ENCODE data around the gene ADCY9. TPM values are rescaled to one million over a fixed set of nuclear protein-coding genes. Genes with fewer than 3 reads are reported as not detected.
"Not testable (repeated sequence)": the region's sequence is repeated elsewhere in the genome, so short reads cannot be mapped to it uniquely, and the experiment has no call there.

Gene ADCY9
- total RNA-seq = 10 to 100 TPM; 27.2 to 32.7 TPM
- long read RNA-seq, partial matches to known transcripts = 2 of 15 reads
- long read RNA-seq, other reads (novel, unspliced or antisense) = 13 of 15 reads

DNA sequence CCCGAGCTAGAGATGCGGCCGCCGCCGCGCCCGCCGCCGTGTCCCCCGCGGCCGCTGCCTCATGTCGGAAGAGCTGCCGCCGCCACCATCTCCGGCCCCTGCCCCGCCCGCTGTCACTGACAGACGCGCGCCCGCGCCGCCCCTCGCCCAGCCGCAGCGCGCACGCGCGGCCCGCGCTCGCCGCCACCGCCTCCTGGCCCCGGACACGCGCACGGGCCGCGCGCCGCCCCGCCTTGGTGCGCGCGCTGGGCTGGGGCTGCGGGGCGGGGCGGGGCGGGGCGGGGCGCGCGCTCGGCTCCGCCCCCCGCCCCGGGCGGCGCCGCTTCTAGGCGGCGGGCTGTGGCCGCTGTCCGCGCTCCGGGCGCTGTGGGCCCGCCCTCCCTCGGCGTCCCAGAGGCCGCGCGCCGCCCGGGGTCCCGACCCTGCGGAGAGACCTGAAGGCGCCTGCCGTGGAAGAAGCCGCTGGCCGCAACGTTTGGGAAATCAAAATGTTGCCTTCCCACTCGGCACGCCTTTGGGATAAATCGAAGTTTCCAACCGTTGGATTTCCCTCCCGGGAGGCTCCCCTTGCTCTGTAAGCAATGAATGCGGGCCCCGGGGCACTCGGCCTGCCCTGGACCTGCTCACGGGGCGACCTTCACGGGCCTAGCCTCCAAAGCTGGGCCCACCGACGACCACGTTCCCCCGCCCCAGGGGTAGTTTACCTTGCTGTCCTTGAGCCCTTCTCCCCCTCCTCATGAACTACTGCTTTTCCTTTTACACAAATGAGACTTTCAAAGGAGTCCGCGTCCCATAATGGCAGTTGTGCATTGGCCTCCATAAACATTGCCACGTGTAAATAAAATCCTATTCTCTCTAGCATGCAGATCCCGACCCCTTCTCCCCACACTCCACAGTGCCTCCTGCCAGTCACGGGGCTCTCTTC lies at the start of gene ADCY9:
Gene ADCY9, minus strand, starts transcription at position 118 of the 925 bp plus-strand sequence. CDS start 1,000 bp downstream, outside the sequence.
- DNase-seq (peak; percentile 65 to 83), ATAC-seq (peak; percentile 79)
- intact Hi-C loops (cut with DNase I, micrococcal nuclease) = no loop called here

DNA sequence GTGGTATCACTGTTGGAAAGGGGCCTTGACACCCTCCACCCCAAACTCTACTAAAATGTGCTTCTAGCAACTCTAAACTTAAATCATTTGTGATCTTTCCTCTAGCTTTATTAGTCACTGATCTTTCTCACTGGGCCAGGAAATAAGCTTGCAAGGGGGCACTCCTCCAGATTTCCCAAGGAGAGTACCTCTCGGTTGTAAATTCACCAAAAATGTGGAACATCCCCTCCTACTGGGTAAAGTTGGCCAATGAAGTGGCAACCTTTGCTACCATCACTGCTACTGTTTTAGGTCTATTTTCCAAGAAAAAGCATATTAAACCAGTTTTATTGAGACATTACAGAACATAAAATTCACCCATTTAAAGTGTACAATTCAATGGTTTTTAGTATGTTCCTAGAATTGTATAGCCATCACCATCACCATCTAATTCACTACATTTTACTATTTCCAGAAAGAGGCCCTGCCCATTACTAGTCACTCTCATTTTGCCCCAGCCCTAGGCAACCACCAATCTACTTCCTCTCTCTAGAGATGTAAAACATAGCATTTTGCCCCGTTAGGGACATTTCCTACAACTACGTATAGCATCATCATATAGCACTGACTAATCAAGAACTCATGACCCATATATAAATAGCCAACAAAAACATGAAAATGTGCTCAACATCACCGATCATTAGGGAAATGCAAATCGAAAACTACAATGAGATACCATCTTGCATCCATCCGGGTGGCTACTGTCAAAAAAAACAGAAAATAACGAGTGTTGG lies 44.6 kb upstream of the ADCY9 start:
- DNase-seq = no peak
- intact Hi-C loops (cut with DNase I, micrococcal nuclease) = no loop called here
- no peak for ATAC-seq

DNA sequence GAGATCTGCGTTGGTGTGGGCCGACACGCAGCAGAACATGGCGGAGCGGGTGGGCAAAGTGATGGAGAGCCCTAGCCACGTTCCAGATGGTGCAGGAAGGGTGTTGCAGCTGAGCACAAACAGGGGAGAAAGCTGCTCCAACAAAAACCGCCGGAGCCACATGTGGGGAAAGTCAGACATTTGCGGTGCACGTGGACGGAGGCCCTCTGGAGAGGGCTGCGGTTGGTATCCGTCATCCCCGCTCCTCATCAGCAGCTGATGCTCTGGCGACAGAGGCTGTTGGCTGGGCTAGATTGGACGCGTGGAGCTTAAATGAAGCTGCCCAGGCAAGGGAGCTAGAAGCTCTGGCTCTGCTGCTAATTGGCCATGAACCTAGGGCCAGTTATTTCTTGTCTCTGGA lies 43.5 kb upstream of the ADCY9 start:
- intact Hi-C loops (cut with DNase I, micrococcal nuclease) = no loop called here

DNA sequence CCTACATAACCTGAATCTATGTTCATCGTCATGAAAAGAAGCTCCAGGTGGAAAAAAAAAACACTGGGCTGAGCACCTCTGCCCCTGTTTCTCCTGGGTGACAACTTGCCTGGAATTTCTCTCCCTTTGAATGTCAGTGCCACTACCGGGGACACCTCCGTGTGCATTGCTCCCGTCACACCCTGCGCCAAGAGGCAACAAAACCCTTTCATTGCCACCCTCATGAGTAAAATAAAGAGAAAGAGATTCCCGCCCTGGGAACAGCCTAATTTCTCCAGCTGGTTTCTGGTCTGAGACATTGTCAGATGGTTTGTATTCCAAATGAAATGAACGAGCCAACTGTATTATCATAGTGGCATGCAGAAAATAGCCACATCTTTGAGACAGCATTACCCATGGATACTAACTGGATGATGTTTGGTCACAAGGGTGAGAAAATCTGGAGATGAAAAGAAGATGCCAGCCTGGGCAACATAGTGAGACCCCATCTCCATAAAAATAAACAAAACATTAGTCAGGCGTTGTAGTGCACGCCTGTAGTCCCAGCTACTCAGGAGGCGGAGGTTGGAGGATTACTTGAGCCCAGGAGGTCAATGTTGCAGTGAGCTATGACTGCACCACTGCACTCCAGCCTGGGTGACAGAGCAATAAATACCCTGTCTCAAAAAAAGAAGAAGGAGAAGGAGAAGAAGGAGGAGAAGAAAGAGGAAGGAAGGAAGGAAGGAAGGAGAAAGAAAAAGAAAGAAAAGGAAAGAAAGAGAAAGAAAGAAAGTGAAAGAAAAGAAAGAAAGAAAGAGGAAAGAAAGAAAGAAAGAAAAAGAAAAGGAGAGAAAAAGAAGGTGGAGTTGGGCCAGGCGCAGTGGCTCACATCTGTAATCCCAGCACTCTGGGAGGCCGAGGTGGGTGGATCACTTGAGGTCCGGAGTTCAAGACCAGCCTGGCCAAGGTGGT lies 42.2 kb upstream of the ADCY9 start:
- intact Hi-C loops (cut with DNase I, micrococcal nuclease) = no loop called here
- ATAC-seq (no peak), DNase-seq (no peak)

More for the DNA sequence above, 43.5 kb upstream of the ADCY9 start:
- no peak for DNase-seq
- no peak for ATAC-seq

DNA sequence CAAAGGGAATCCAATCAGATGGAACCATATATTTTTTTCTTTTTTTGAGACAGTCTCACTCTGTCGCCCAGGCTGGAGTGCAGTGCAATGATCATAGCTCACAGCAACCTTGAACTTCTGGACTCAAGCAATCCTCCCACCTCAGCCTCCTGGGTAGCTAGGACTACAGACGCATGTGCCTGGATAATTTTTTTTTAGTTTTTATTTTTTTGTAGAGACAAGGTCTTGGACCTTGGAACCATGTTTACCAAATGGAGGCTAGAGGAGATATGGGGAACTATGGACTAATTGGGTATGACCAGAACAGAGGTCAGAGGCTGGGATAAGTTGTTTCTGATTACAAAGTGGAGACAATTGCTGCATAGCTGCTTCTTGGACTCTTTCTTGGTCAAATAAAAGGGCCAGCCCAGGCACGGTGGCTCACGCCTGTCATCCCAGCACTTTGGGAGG lies 41.2 kb upstream of the ADCY9 start:
- ATAC-seq = peak; percentile 63
- DNase-seq = no peak
- intact Hi-C loops (cut with DNase I, micrococcal nuclease) = no loop called here

DNA sequence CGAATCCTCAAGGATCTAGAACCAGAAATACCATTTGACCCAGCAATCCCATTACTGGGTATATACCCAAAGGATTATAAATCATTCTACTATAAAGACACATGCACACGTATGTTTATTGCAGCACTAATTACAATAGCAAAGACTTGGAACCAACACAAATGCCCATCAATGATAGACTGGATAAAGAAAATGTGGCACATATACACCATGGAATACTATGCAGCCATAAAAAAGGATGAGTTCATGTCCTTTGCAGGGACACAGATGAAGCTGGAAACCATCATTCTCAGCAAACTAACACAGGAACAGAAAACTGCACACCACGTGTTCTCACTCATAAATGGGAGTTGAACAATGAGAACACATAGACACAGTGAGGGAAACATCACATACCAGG lies 40.3 kb upstream of the ADCY9 start:
- ATAC-seq; DNase-seq; intact Hi-C loops (cut with DNase I, micrococcal nuclease): not testable (repeated sequence)

DNA sequence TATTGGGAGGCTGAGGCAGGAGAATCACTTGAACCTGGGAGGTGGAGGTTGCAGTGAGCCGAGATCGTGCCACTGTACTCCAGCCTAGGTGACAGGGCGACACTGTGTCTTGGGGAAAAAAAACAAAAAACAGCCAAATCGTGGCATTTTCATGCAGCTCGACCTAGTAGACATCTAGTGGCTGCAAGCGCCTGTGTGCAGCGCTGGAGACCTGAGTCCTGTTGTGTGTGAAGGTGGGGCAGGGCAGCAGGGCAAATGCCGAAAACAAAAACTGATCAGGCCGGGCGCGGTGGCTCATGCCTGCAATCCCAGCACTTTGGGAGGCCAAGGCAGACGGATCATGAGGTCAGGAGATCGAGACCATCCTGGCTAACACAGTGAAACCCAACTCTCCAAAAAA lies 37.1 kb upstream of the ADCY9 start:
- ATAC-seq; DNase-seq; intact Hi-C loops (cut with DNase I, micrococcal nuclease): not testable (repeated sequence)

DNA sequence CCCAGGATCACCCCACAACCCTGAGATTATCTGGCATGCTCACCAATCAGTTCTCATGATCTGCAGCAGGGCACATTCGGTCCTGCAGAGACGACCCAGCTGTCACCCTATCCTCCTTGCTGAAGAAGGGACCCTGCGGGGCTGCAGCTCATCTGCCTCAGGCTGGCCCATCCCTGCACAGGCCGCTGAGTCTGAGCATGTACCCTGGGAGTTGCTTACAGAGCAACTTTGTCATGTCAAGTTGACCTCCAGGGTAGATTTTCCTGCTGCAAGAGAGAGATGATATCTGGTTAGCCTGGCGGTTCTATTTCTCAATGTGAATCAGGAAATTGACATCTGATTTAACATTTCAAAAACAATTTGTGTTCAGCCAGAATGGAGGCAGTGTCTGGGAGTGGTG lies 36.0 kb upstream of the ADCY9 start:
- DNase-seq = no peak

DNA sequence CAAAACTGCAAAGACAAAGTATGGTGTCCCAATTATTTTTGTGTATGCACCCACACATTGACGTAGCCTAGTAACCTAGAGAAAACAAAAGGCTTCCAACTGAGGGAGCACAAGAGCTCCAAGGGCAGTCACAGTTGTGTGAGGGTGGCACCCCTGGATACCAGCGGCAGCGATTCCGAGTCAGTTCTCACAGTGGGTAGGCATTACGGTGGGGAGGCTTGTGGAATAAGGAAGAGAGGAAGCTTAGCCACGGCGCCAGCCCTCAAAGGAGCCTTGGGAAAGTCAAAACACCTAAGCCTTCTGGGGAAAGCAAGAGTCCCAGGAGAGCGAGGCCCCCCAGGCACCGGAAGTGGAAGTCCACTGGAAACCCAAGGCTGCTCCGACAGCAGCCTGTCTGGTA lies 31.0 kb upstream of the ADCY9 start:
- intact Hi-C loops (cut with DNase I, micrococcal nuclease) = no loop called here

More for the DNA sequence above, 36.0 kb upstream of the ADCY9 start:
- intact Hi-C loops (cut with DNase I, micrococcal nuclease) = no loop called here
- no peak for ATAC-seq

DNA sequence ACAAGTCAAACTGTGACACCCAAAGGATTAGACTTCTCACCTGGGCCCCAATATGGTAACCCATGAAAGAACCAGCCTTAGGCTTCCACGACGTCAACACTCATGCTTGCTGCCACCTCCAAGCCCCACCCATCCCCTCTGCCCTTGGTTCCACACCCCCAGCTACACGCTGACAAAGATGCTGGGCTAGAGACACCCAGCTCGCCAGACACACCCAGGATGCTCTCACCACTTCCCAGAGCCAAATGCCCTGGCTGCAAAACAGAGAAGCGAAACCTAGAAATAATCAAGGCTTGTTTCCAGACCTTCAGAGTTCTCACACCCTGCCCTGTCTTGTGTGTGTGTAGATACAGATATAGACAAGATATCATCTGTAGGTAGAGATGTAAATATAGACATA lies 26.0 kb upstream of the ADCY9 start:
- ATAC-seq (no peak), DNase-seq (no peak)
- intact Hi-C loops (cut with DNase I, micrococcal nuclease) = no loop called here

More for the DNA sequence above, 31.0 kb upstream of the ADCY9 start:
- DNase-seq (no peak), ATAC-seq (no peak)

DNA sequence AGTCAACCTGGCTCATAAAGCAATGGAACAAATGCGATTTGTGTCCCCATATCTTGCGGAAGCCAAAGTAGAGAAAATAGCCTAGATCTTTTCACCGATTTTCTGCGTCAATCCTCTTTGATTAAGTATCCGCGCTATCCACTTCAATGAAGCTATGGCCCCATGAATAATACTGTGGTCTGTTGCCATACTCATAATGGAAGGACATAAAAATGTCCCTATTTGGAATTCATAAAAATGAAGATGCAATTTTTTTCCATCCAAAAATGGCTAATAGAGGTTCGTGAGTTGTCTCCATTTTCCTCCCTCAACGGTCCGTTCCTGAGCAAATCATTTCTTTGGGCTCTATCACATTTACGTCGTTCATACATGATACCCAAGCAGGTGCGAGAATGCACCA lies 25.4 kb upstream of the ADCY9 start:
- intact Hi-C loops (cut with DNase I, micrococcal nuclease) = no loop called here
- ATAC-seq (no peak), DNase-seq (no peak)

DNA sequence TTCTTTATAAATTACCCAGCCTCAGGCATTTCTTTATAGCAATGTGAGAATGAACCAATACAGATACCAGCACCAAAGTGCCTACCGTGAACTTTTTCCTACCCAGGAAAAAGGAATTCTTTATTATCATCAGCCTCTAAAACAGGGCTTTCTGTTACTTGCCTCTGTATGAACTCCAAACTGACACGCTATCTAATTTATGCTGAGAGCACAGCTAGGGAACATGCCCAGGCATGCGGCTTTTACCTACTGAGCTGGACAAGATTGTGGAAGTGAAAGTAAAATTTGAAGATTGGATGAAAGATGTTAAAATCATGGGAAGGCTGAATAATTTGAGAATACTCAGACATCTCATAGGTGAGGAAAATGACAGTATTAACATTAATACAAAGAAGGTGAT lies 24.4 kb upstream of the ADCY9 start:
- ATAC-seq (no peak), DNase-seq (no peak)
- intact Hi-C loops (cut with DNase I, micrococcal nuclease) = no loop called here

DNA sequence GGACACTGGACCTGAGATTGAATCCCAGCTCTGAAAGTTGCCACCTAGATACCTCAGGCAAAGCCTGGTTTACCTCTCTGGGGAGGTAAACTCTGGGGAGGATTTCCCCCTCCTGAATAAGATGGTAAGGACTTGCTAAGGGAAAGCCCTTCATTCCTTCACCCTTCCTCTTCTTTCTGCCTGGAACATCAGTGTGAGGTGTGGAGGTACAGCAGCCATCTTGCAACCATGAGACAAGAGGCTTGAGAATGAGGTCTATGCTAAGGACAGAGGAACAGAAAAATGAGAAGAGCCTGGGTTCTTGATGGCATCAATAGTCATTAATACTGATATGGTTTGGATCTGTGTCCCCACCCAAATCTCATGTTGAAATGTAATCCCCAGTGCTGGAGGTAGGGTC lies 23.7 kb upstream of the ADCY9 start:
- no peak for DNase-seq
- intact Hi-C loops (cut with DNase I, micrococcal nuclease) = no loop called here

DNA sequence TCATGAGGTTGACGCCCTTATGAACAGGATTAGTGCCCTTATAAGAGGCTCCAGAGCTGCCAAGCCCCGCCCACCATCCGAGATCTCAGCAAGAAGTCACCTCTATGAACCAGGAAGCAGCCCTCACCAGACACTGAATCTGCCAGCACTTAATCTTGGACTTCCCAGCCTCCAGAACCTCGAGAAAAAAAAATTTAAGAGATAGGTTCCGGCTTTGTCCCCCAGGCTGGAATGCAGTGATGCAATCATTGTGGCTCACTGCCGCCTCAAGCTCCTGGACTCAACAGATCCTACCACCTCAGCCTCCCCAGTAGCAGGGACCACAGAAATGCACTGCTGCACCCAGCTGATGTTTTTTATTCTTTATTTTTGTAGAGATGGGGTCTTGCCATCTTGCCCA lies 22.5 kb upstream of the ADCY9 start:
- DNase-seq (no peak), ATAC-seq (no peak)
- intact Hi-C loops (cut with DNase I, micrococcal nuclease) = no loop called here

More for the DNA sequence above, 23.7 kb upstream of the ADCY9 start:
- no peak for ATAC-seq

DNA sequence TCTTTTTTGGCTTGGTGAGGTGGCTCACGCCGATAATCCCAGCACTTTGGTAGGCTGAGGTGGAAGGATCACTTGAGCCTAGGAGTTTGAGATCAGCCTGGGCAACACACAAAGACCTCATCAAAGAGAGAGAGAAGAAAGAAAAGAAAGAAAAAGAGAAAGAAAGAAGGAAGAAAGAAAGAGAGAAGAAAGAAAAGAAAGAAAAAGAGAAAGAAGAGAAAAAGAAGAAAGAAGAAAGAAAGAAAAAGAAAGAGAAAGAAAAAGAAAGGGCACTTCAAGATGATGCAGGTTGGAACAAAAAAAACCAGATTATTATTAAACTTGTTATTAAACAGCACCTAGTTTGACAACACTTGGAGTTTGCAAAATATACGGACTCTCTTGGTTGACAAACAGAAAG lies 21.2 kb upstream of the ADCY9 start:
- DNase-seq (no peak), ATAC-seq (no peak)
- intact Hi-C loops (cut with DNase I, micrococcal nuclease) = no loop called here

DNA sequence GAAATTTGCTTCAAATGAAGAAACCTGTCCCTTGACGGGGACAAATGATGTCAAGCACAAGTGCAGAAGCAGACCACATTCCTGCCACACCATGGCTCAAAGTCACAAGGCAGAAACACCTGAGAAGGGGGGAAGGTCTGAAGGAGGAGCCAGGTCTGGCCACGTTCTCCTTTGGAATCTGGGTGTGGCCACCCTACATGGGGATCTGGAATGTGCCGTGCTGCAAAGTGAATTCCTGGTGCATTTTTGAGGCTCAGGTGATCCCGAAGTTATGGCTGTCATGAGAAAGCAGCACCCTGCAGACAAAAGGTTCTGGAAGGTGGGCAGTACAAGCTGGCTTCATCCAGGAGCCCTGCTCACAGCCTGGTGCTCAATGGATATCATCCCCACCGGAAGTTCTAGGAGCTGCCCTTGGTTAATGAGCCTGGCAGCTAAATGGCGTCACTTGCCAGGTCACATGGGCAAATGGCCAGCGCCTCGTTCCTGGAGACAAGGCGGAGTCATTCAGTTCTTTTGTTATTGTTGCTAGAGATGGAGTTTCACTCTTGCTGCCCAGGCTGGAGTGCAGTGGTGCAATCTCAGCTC lies 20.1 kb upstream of the ADCY9 start:
- DNase-seq (peak; percentile 69 to 76), ATAC-seq (peak; percentile 96)
- intact Hi-C loops (cut with DNase I, micrococcal nuclease) = no loop called here

DNA sequence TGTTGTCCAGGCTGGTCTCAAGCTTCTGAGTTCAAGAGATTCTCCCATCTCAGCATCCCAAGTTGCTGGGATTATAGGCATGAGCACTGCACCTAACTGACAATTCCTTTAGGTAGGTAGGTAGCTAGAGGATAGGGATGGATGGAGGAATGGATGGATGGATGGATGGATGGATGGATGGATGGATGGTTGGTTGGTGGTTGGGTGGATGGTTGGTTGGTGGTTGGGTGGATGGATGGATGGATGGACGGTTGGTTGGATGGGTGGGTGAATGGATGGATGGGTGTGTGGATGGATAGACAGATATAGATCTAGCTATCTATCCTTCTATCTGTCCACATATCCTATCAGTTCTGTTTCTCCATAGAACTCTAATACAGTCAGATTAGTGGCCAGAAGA lies 19.3 kb upstream of the ADCY9 start:
- intact Hi-C loops (cut with DNase I, micrococcal nuclease) = no loop called here
- no peak for DNase-seq
- no peak for ATAC-seq

DNA sequence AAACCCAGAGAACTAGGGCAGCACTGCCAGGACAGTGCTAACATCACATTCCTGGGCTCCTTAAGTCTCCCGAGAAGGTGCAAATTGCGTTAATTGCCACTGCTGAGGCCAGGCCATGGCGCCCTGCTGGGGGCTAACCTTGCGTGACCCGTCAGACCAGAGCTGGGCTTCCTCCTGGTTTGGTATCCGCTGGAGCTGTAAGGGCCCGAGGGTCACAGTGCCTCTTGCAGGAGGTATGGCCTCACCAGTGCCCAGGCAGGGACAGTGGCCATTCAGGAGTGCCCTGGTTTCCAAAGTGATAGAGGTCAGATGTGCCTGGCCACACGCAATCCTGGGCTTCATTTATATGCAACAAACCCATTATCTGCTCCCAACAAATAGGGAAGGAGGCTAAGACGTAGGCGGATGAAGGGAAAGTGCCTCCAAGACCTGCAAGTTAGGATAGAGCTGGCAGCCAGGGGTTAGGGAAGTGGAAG lies 17.7 kb upstream of the ADCY9 start:
- DNase-seq (no peak), ATAC-seq (no peak)
- intact Hi-C loops (cut with DNase I, micrococcal nuclease) = no loop called here
